OCI-LY1 (cell line): ENCODE results near the gene RNGTT.

ENCODE experiments used
- H2AFZ ChIP-seq: fragments of 200-600 bp; sonication (generic), shearing (Covaris generic); 2 replicates; pipeline ENCODE4 v1.6.0; 2014; ENCODE audit warnings: antibody characterized with exemption, mild to moderate bottlenecking, low read length
- H3F3A ChIP-seq: fragments of 200-600 bp; sonication (generic), shearing (Covaris generic); 2 replicates; pipeline ENCODE4 v1.6.0; 2014; ENCODE audit warnings: mild to moderate bottlenecking, antibody characterized with exemption, low read length, moderate library complexity; ENCODE audit not compliant: insufficient read depth
- H3K27ac ChIP-seq: fragments of 200-600 bp; sonication (generic); 2 replicates; pipeline ENCODE4 v1.5.1; 2014; ENCODE audit warnings: low read length, mixed run types, mild to moderate bottlenecking, low read depth; ENCODE audit not compliant: poor library complexity, severe bottlenecking
- H3K27me3 ChIP-seq: fragments of 200-600 bp; sonication (generic); 2 replicates; pipeline ENCODE4 v1.6.0; 2014; ENCODE audit warnings: antibody characterized with exemption, mild to moderate bottlenecking, low read length, moderate library complexity; ENCODE audit not compliant: insufficient read depth
- H3K36me3 ChIP-seq: fragments of 200-600 bp; sonication (generic); 2 replicates; pipeline ENCODE4 v1.6.1; 2014; ENCODE audit warnings: mild to moderate bottlenecking, antibody characterized with exemption, low read length, moderate library complexity, mixed read lengths; ENCODE audit not compliant: insufficient read depth
- H3K4me1 ChIP-seq: fragments of 200-600 bp; sonication (generic); 2 replicates; pipeline ENCODE4 v1.5.1; 2014; ENCODE audit warnings: mild to moderate bottlenecking, low read length, moderate library complexity; ENCODE audit not compliant: insufficient read depth, severe bottlenecking
- H3K4me2 ChIP-seq: fragments of 200-600 bp; sonication (generic), shearing (Covaris generic); 2 replicates; pipeline ENCODE4 v1.6.1; 2014; ENCODE audit warnings: low read length
- H3K4me3 ChIP-seq: fragments of 200-600 bp; sonication (generic); 2 replicates; pipeline ENCODE4 v1.5.1; 2014; ENCODE audit warnings: low read length, low read depth, mild to moderate bottlenecking, mixed read lengths; ENCODE audit not compliant: poor library complexity, severe bottlenecking
- H3K79me2 ChIP-seq: fragments of 200-600 bp; shearing (Covaris generic); 2 replicates; pipeline ENCODE4 v1.6.1; 2016; ENCODE audit warnings: mixed run types, low read length, mixed read lengths; ENCODE audit not compliant: insufficient read depth
- H3K9ac ChIP-seq: fragments of 200-600 bp; sonication (generic), shearing (Covaris generic); 2 replicates; pipeline ENCODE4 v1.6.1; 2014; ENCODE audit warnings: mild to moderate bottlenecking, low read length, mixed read lengths
- H3K9me2 ChIP-seq: fragments of 200-600 bp; sonication (generic), shearing (Covaris generic); 2 replicates; pipeline ENCODE4 v1.6.1; 2014; ENCODE audit warnings: low read depth, mild to moderate bottlenecking, low read length, mixed read lengths
- H3K9me3 ChIP-seq: fragments of 200-600 bp; shearing (Covaris generic); 2 replicates; pipeline ENCODE4 v1.6.1; 2014; ENCODE audit warnings: low read length, mixed read lengths
- H4K20me1 ChIP-seq: fragments of 200-600 bp; sonication (generic), shearing (Covaris generic); 2 replicates; pipeline ENCODE4 v1.6.0; 2016; ENCODE audit warnings: mild to moderate bottlenecking, low read length; ENCODE audit not compliant: insufficient read depth
- CTCF ChIP-seq: fragments of 200-600 bp; sonication (generic), shearing (Covaris generic); IDR thresholded peaks from 2 replicates; pipeline ENCODE4 v1.5.1; 2017; ENCODE audit warnings: mild to moderate bottlenecking, antibody characterized with exemption, low read length, moderate library complexity, mixed read lengths
- EZH2 ChIP-seq: fragments of 200-600 bp; sonication (generic), shearing (Covaris generic); IDR thresholded peaks from 2 replicates; pipeline ENCODE4 v1.8.0; 2017; ENCODE audit warnings: borderline replicate concordance, mixed run types, mild to moderate bottlenecking, antibody characterized with exemption, low read length, moderate library complexity, mixed read lengths

Gene RNGTT

GRCh38 chr6:88992741-88993552, 29.5 kb upstream of the RNGTT start:
- Histone ChIP-seq H3K27ac (no peak overlapping the region), H3F3A (no peaks in the 10 kb centered on the region), H3K4me3 (no peak overlapping the region), H3K4me2 (no peak overlapping the region), H3K79me2 (no peaks in the 10 kb centered on the region), H3K36me3 (no peaks in the 10 kb centered on the region), H2AFZ (no peak overlapping the region), H3K9me2 (no peaks in the 10 kb centered on the region), H3K9me3 (no peaks in the 10 kb centered on the region), H3K4me1 (no peaks in the 10 kb centered on the region), H3K9ac (no peak overlapping the region), H4K20me1 (no peaks in the 10 kb centered on the region), H3K27me3 (no peaks in the 10 kb centered on the region)
- TF ChIP-seq EZH2 = no peak
- no peak for TF ChIP-seq CTCF

GRCh38 chr6:88989215-88989614, 25.8 kb upstream of the RNGTT start:
- Histone ChIP-seq H3K27ac (no peak overlapping the region), H3K79me2 (no peaks in the 10 kb centered on the region), H4K20me1 (no peaks in the 10 kb centered on the region), H2AFZ (no peak overlapping the region), H3K4me2 (no peak overlapping the region), H3K4me1 (no peaks in the 10 kb centered on the region), H3K27me3 (no peaks in the 10 kb centered on the region), H3K9ac (no peak overlapping the region), H3K9me2 (no peaks in the 10 kb centered on the region), H3K36me3 (no peaks in the 10 kb centered on the region), H3K4me3 (no peak overlapping the region), H3K9me3 (no peaks in the 10 kb centered on the region), H3F3A (no peaks in the 10 kb centered on the region)
- TF ChIP-seq EZH2 (no peak), CTCF (no peak)

DNA sequence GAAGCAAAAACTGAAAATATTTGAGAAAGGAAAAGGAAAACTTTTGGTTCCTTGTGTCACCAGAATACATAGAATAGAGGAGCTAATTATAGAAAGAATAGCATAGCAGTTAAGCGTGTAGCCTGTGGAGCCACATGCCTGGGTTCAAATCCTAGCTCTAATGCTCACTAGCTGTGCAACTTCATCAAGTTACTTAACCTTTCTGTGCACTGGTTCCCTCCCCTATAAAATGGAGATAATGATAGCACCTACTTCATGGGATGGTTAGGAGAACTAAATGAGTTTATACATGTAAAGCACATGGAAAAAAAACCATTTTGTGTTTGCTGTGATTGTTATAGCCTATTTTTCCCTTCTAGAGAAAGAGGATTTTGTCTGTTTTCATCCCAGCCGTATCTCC, 24.5 kb upstream of the RNGTT start:
- no peaks in the 10 kb centered on the region for H4K20me1 ChIP-seq
- H3K79me2 ChIP-seq = no peaks in the 10 kb centered on the region
- H3K9me3 ChIP-seq = no peaks in the 10 kb centered on the region
- no peak overlapping the region for H3K4me3 ChIP-seq
- no peaks in the 10 kb centered on the region for H3F3A ChIP-seq
- H3K27me3 ChIP-seq = no peaks in the 10 kb centered on the region
- no peak overlapping the region for H3K9ac ChIP-seq
- H2AFZ ChIP-seq = no peak overlapping the region
- no peaks in the 10 kb centered on the region for H3K36me3 ChIP-seq
- H3K4me2 ChIP-seq = no peak overlapping the region
- TF ChIP-seq EZH2 (no peak), CTCF (no peak)
- H3K9me2 ChIP-seq = no peaks in the 10 kb centered on the region
- no peak overlapping the region for H3K27ac ChIP-seq
- H3K4me1 ChIP-seq = no peaks in the 10 kb centered on the region
